ENCODE results near the gene PPP2R5C. TPM values are rescaled to one million over a fixed set of nuclear protein-coding genes. Genes with fewer than 3 reads are reported as not detected.
A peak's percentile ranks its signal among the peaks of the same experiment; 100 is the strongest.
"Not testable (repeated sequence)": the region's sequence is repeated elsewhere in the genome, so short reads cannot be mapped to it uniquely, and the experiment has no call there.

The PPP2R5C gene
- total RNA-seq, 2 donors from 2014 or later: 516 to 530 TPM

DNA sequence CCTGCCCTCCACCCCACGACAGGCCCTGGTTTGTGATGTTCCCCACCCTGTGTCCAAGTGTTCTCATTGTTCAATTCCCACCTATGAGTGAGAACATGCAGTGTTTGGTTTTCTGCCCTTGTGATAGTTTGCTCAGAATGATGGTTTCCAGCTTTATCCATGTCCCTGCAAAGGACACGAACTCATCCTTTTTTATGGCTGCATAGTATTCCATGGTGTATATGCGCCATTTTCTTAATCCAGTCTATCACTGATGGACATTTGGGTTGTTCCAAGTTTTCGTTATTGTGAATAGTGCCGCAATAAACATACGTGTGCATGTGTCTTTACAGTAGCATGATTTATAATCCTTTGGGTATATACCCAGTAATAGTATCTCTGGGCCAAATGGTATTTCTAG lies 17.1 kb upstream of the PPP2R5C start:
- H3K36me3 Mint-ChIP-seq (ENCODE audit: low read depth); H3K27me3 Mint-ChIP-seq: not testable (repeated sequence)

DNA sequence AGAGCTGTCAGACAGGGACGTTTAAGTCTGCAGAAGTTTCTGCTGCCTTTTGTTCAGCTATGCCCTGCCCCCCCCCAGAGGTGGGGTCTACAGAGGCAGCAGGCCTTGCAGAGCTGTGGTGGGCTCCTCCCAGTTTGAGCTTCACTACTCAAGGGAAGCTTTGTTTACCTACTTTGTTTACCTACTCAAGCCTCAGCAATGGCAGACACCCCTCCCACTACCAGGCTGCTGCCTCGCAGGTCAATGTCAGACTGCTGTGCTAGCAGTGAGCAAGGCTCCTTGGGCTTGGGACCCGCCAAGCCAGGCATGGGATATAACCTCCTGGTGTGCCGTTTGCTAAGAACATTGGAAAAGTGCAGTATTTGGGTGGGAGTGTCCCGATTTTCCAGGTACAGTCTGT lies 11.8 kb upstream of the PPP2R5C start:
- not testable (repeated sequence) for H3K4me1 Mint-ChIP-seq; H3K36me3 Mint-ChIP-seq (ENCODE audit: low read depth); DNase-seq; H3K27ac Mint-ChIP-seq; ATAC-seq; H3K4me3 Mint-ChIP-seq; H3K9me3 ChIP-seq (ENCODE audit: control insufficient read depth, low read length, poor library complexity, severe bottlenecking)
- peaks cover 14% of the 10 kb centered on the region for H3K27me3 Mint-ChIP-seq

More for the DNA sequence above, 17.1 kb upstream of the PPP2R5C start:
- ATAC-seq; H3K27ac Mint-ChIP-seq; H3K4me1 Mint-ChIP-seq; H3K9me3 ChIP-seq (ENCODE audit: control insufficient read depth, low read length, poor library complexity, severe bottlenecking); H3K4me3 Mint-ChIP-seq; DNase-seq: not testable (repeated sequence)

DNA sequence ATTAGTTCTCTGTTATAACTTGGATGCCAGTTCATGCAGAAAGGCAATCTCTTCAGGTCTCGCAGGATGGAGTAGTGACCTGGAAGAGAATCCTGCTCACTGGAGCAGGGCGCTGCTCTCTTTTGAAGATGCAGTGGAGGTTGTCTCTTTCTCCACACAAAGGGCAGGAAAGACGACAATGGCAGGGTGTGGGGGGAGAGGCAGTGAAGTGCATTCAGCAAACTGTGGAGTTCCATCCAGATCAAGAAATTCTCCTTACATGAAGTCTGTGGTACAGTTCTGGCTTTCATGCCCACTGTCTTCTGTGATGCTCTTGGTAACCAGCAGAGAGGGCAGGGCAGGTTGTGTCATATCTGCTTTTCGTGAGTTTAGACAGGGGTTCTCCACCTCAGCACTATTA lies 6.6 kb upstream of the PPP2R5C start:
- H3K4me1 Mint-ChIP-seq: peaks cover 13% of the 10 kb centered on the region
- H3K9me3 ChIP-seq (ENCODE audit: control insufficient read depth, low read length, poor library complexity, severe bottlenecking): no peaks in the 10 kb centered on the region
- H3K27me3 Mint-ChIP-seq: peaks cover 15% of the 10 kb centered on the region
- DNase-seq (no peak), ATAC-seq (no peak)
- no peaks in the 10 kb centered on the region for H3K36me3 Mint-ChIP-seq (ENCODE audit: low read depth)
- H3K4me3 Mint-ChIP-seq: no peak overlapping the region
- no peak overlapping the region for H3K27ac Mint-ChIP-seq

DNA sequence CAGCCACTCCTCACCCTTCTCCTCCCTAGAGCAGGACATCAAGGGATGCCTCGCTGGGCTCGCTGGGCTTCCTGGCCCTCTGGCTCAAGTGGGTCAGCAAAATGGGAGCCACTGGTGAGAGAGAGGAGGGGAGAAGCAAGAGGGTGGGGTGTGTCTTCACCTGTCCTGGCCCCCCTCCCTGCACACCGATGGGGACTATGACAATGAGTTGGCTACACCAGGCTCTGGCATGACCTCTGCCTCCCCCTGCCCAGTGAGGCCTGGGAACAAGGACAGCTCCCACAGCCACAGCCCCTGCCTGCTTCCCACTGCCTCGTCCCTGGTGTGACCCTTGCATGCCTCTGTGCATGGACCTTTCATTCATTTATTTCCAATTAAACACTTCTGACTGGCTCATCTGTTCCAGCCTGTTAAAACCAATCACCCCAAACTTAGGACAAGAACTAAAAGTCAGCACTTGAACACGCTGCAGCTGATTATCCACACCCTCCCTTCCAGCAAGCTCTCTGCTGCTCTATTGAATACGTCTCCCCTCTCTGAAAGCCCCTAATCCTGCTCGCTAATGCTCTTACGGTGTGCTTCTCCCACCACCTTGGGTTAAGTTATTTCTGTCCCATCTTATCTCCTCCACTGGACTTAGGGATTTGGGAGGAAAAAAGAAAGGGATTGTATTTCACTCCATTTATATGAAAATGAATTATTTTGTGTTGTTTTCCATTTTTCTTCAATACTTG lies 5.8 kb upstream of the PPP2R5C start:
- Mint-ChIP-seq H3K27me3 (peaks cover 9% of the 10 kb centered on the region), H3K4me3 (no peak overlapping the region), H3K4me1 (peaks cover 15% of the 10 kb centered on the region), H3K36me3 (ENCODE audit: low read depth) (no peaks in the 10 kb centered on the region), H3K27ac (no peak overlapping the region)
- no peaks in the 10 kb centered on the region for H3K9me3 ChIP-seq (ENCODE audit: control insufficient read depth, low read length, poor library complexity, severe bottlenecking)
- ATAC-seq: no peak
- DNase-seq: no peak

DNA sequence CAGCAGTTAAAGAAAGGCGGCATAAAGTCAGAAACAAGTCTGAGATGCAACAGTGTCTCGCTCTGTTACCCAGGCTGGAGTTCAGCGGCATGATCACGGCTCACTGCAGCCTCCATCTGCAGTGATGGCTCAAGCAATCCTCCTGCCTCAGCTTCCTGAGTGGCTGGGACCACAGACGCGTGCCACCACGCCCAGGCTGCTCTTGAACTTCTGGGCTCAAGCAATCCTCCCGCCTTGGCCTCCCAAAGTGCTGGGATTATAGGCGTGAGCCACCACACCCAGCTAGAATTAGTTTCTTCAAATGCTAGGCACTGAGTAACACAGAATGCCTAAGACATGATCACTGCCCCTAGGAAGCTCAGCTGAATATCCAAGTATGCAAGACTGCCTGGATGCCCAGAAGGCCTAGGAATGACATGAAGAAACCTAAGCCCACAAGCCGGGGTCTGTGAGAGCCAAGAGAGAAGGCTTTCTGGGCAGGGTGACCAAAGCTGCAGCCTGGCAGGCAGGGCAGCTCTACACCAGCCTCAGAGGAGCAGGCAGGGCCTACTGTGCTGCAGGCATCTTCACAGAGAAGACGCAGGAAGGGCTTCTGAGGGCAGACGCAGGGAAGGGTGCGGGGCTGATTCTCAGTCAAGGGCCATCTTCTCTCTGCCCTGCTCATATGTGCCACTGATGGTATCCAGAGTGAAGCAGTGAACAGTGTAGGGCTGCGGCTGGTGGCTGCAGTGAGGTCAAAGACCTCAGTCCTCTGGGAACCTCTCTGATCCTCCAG lies 4.3 kb upstream of the PPP2R5C start:
- Mint-ChIP-seq H3K27me3 (peaks cover 9% of the 10 kb centered on the region), H3K4me3 (no peak overlapping the region), H3K36me3 (ENCODE audit: low read depth) (no peaks in the 10 kb centered on the region), H3K27ac (no peak overlapping the region), H3K4me1 (peaks cover 15% of the 10 kb centered on the region)
- no peaks in the 10 kb centered on the region for H3K9me3 ChIP-seq (ENCODE audit: control insufficient read depth, low read length, poor library complexity, severe bottlenecking)
- DNase-seq: no peak
- no peak for ATAC-seq

DNA sequence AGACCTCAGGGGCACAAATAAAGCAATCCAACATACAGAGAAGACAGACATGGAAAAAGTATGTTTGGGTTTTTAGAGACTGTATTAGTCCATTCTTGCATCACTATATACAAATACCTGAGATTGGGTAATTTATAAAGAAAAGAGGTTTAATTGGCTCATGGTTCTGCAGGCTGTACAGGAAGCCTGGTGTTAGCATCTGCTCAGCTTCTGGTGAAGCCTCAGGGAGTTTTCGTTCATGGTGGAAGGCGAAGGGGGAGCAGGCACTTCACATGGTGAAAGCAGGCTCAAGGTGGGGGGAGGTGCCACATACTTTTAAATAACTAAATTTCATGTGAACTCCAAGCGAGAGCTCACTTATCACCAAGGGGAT lies 3.7 kb upstream of the PPP2R5C start:
- no peak overlapping the region for H3K27ac Mint-ChIP-seq
- ATAC-seq (no peak), DNase-seq (no peak)
- H3K36me3 Mint-ChIP-seq (ENCODE audit: low read depth): no peaks in the 10 kb centered on the region
- H3K4me3 Mint-ChIP-seq: no peak overlapping the region
- H3K9me3 ChIP-seq (ENCODE audit: control insufficient read depth, low read length, poor library complexity, severe bottlenecking): no peaks in the 10 kb centered on the region
- H3K4me1 Mint-ChIP-seq: peaks cover 18% of the 10 kb centered on the region
- H3K27me3 Mint-ChIP-seq: peaks cover 9% of the 10 kb centered on the region

DNA sequence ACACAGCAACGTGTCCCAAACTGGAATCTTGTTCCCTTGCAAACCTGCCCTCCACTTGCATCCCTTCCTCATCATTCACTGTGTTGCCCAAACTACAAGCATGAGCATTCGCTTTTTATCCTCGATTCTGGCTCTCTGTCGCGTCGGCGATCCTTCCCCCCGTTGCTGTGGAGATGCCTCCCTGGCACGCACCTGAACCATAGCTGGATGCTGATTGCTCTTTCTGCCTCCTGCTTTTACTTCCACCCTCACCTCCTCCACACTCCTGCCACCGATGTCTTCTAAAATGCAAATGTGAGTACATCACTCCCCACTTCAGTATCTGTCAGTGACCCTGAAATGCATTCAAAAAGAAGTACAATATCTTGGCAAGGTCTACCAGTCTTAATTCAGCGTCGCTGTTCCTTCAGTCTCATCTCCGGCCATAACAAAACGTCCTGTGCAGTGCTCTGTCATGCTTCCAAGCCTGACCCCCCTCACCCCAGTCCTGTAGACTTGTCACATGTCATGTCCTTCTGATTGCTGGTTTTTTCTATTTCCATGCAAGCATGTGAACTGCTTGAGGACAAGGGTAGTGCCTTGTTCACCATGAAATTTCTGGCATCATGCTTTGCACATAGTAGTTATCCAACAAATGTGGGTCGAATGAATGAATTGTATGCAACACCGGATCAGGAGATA lies 2.5 kb upstream of the PPP2R5C start:
- DNase-seq (no peak), ATAC-seq (no peak)
- no peak overlapping the region for H3K4me3 Mint-ChIP-seq
- H3K9me3 ChIP-seq (ENCODE audit: control insufficient read depth, low read length, poor library complexity, severe bottlenecking): no peaks in the 10 kb centered on the region
- peak overlapping the region; percentile 45 for H3K27ac Mint-ChIP-seq
- peaks cover 28% of the 10 kb centered on the region for H3K4me1 Mint-ChIP-seq
- no peaks in the 10 kb centered on the region for H3K36me3 Mint-ChIP-seq (ENCODE audit: low read depth)
- peaks cover 8% of the 10 kb centered on the region for H3K27me3 Mint-ChIP-seq

DNA sequence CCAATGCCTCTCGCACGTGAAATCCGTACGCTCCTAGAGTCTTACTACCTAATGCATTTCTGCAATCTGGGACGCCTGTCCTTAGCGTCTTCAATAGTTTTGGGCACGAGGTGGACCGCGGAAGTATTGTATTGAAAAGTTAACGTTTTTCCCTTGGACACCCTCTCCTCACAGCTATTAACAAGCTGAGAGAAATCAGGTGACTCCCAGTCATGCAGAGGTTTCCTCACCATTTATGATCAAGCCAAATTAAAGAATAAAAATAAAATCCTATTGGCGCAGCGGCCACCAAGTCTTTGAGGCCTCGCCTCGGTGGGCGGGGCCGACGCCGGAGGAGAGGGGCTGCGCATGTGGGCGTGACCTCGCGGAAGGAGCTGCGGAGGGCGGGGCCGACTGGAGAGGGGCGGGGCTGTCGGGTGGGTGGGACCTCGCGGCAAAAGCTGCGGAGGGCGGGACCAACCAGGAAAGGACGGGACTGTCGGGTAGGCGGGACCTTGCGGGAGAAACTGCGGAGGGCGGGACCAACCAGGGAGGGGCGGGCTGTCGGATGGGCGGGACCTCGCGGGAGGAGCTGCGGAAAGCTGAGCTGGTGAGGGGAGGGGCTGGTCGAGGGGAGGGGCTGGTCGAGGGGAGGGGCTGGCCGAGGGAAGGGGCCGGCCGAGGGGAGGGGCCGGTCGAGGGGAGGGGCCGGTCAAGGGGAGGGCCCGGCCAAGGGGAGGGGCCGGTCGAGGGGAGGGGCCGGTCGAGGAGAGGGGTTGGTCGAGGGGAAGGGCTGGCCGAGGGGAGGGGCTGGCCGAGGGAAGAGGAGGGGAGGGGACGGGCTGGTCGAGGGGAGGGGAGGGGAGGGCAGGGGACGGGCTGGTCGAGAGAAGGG lies 1.1 kb upstream of the PPP2R5C start:
- no peaks in the 10 kb centered on the region for H3K9me3 ChIP-seq (ENCODE audit: control insufficient read depth, low read length, poor library complexity, severe bottlenecking)
- peak; percentile 88 to 98 (median 93) for DNase-seq
- Mint-ChIP-seq H3K4me3 (peak overlapping the region; percentile 81), H3K36me3 (ENCODE audit: low read depth) (no peaks in the 10 kb centered on the region), H3K27me3 (no peaks in the 10 kb centered on the region), H3K4me1 (peaks cover 39% of the 10 kb centered on the region), H3K27ac (peak overlapping the region; percentile 65)
- ATAC-seq: peak; percentile 79

DNA sequence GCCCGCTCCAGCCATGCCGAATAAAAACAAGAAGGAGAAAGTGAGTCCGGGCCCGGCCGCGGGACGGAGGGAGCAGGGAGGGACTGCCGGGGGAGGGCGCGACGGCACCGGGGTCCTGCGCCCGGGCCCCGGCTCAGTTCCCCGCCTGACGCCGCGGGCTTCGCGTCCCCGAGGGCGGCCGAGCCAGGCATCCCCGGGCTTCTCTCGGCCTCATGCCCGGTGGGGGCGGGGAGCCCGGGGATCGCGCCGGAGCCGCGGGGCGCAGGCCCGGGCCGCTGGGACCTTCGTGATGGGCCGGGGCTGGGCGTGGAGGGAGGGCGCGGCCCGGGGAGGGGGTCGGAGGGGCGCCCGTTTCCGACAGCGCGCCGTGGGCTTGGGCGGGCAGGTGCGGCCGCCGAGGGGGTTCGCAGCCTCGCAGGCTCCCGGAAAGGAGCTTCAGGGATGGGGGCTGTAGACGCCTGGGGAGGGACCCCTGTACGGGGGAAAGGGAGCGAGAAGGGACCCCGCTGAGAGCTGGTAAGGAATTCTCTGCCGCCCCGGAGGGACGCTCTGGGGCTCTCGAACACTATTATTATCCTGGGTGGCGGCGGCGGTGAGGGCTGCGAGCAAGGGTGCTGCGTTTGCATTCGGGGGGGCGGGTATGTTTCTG lies 496 bp downstream of the PPP2R5C start:
- H3K9me3 ChIP-seq (ENCODE audit: control insufficient read depth, low read length, poor library complexity, severe bottlenecking): no peaks in the 10 kb centered on the region
- Mint-ChIP-seq H3K27me3 (no peaks in the 10 kb centered on the region), H3K4me1 (peaks cover 42% of the 10 kb centered on the region), H3K36me3 (ENCODE audit: low read depth) (no peaks in the 10 kb centered on the region), H3K4me3 (peak overlapping the region; percentile 95), H3K27ac (peak overlapping the region; percentile 54)
- ATAC-seq (no peak), DNase-seq (peak in 2 of 3 donors; percentile 31 to 37)

DNA sequence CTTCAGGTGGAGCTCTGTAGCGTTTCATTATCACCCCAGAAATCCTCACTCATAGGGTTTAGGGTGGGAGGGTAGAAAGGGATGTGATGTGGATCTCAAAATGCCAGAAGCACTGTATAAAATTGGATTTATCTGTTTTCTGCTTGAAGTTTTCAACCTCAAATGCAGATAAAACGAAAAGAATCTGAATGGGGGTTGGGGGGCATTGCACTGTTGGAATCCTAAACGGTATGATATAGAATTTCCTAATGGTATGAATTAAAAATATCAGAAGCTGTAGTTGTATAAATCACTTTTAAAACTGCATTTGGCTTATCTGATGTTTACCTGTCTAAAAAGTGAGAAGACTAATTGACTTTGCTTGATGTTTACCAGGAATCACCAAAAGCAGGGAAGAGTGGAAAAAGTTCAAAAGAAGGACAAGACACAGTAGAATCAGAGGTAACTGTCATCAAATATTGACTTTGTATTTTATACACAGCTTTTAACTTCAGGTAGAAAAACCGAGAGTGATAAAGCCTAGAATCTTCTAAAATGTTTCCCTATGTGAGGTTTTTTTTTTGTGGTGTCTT lies 1.1 kb downstream of the PPP2R5C start:
- peak overlapping the region; percentile 95 for H3K4me3 Mint-ChIP-seq
- no peaks in the 10 kb centered on the region for H3K27me3 Mint-ChIP-seq
- H3K27ac Mint-ChIP-seq: peak overlapping the region; percentile 54
- ATAC-seq (no peak), DNase-seq (no peak)
- no peaks in the 10 kb centered on the region for H3K36me3 Mint-ChIP-seq (ENCODE audit: low read depth)
- H3K9me3 ChIP-seq (ENCODE audit: control insufficient read depth, low read length, poor library complexity, severe bottlenecking): no peaks in the 10 kb centered on the region
- peaks cover 42% of the 10 kb centered on the region for H3K4me1 Mint-ChIP-seq

DNA sequence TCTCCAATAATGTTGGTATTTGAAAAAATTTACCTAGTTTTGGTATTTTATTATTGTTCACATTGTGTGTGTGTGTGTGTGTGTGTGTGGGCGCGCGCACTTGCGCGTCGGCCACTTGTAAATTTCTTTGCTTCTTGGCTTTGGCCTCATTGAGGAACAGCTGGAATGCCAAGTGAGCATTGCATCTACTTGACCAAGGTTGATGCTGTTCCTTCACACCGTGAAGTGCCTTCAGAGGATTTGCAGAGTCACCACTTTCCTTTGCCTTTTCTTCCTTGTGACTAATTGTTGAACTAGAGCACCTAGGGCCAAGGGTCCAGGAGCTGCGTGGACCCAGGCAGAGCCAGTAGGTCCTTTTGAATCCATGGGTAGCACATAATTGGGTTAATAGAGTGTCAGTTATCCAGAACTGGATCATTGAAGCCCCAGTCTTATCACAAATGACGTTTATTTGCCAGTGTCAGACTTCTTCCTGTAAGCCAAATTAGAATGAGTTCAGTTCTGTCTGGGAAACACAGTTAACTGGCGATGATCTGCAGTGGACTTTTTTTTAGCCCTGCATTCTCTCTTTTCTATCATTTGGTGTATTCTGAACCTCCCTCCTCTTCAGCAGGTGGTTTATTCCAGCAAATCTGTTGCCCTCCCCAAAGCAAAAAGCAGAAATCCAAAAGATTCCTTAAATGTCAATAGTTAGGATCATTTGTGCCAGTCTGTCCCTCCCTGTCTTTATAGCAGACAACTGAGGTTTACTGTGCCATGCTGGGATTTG lies 2.6 kb downstream of the PPP2R5C start:
- Mint-ChIP-seq H3K27me3 (no peaks in the 10 kb centered on the region), H3K27ac (peak overlapping the region; percentile 83), H3K4me1 (peaks cover 47% of the 10 kb centered on the region), H3K36me3 (ENCODE audit: low read depth) (no peaks in the 10 kb centered on the region), H3K4me3 (peak overlapping the region; percentile 73)
- no peak for DNase-seq
- ATAC-seq: no peak
- H3K9me3 ChIP-seq (ENCODE audit: control insufficient read depth, low read length, poor library complexity, severe bottlenecking): no peaks in the 10 kb centered on the region

All from T-helper 17 cell (primary cell).